GM18511 (cell line): ENCODE data around the gene CDCA4.

Experiments
- ATAC-seq: cut with Tn5 transposase; IDR thresholded peaks from one replicate; pipeline ENCODE4 v1.9.1; 2021; ENCODE audit warnings: mild to moderate bottlenecking, moderate library complexity; ENCODE audit not compliant: unreplicated experiment

Gene CDCA4

GRCh38 chr14:105015242-105015641 lies 5.6 kb downstream of the CDCA4 start:
- ATAC-seq = no peak

- no peak for ATAC-seq
These were observed 6.3 kb downstream of the CDCA4 start for GRCh38 chr14:105014631-105015030.

- ATAC-seq = no peak
These were observed 6.9 kb downstream of the CDCA4 start for GRCh38 chr14:105014032-105014431.

GRCh38 chr14:105013150-105013785 lies 7.6 kb downstream of the CDCA4 start:
- no peak for ATAC-seq

GRCh38 chr14:105012171-105012985 lies 8.5 kb downstream of the CDCA4 start:
- no peak for ATAC-seq

GRCh38 chr14:105011312-105011990 lies 9.4 kb downstream of the CDCA4 start:
- ATAC-seq = no peak

- ATAC-seq = no peak
These were observed 10.0 kb downstream of the CDCA4 start for GRCh38 chr14:105010891-105011291.

- ATAC-seq = no peak
These were observed 10.8 kb downstream of the CDCA4 start for GRCh38 chr14:105010106-105010505.

GRCh38 chr14:105007593-105008264 lies 13.2 kb downstream of the CDCA4 start:
- no peak for ATAC-seq

GRCh38 chr14:105006831-105007592 lies 13.9 kb downstream of the CDCA4 start:
- ATAC-seq = no peak

- ATAC-seq = no peak
These were observed 14.7 kb downstream of the CDCA4 start for GRCh38 chr14:105005929-105006830.

- ATAC-seq = no peak
These were observed 15.5 kb downstream of the CDCA4 start for GRCh38 chr14:105005329-105005928.

- no peak for ATAC-seq
These were observed 21.5 kb downstream of the CDCA4 start for GRCh38 chr14:104999361-104999760.

- ATAC-seq = no peak
These were observed 22.1 kb downstream of the CDCA4 start for GRCh38 chr14:104998801-104999200.

- ATAC-seq = no peak
These were observed 24.4 kb downstream of the CDCA4 start for GRCh38 chr14:104996483-104996882.

GRCh38 chr14:104996032-104996431 lies 24.9 kb downstream of the CDCA4 start:
- ATAC-seq = no peak

- no peak for ATAC-seq
These were observed 25.9 kb downstream of the CDCA4 start for GRCh38 chr14:104994978-104995377.

- no peak for ATAC-seq
These were observed 26.9 kb downstream of the CDCA4 start for GRCh38 chr14:104993808-104994591.
